Thoracic aorta (tissue), 2 donors: ENCODE results near the gene MORF4L1. TPM values are rescaled to one million over a fixed set of nuclear protein-coding genes. Genes with fewer than 3 reads are reported as not detected.

Experiments
- ATAC-seq: fragments of 150-250 bp; one replicate; pipeline ENCODE4 v1.8.0; 2017; ENCODE audit warnings: low read depth; ENCODE audit not compliant: insufficient number of reproducible peaks, low FRiP score
- DNase-seq: peaks from one replicate; pipeline ENCODE4 v3.0.0-alpha.2; 2020; ENCODE audit warnings: low spot score
- H3K27ac ChIP-seq, 2 donors: fragments of 200-600 bp; sonication (generic); 1 replicate in 1 of 2; 2 replicates in 1 of 2; pipeline ENCODE4 v1.5.1; 2016; ENCODE audit warnings: mild to moderate bottlenecking in 2 of 2, moderate library complexity in 2 of 2
- H3K27me3 ChIP-seq: fragments of 200-600 bp; sonication (generic); replicated peaks from 2 replicates; pipeline ENCODE4 v1.6.0; 2016; ENCODE audit warnings: mild to moderate bottlenecking; ENCODE audit not compliant: insufficient read depth
- H3K36me3 ChIP-seq: fragments of 200-600 bp; sonication (generic); one replicate; pipeline ENCODE4 v1.5.1; 2016
- H3K4me1 ChIP-seq, 2 donors: fragments of 200-600 bp; sonication (generic); 1 replicate in 1 of 2; 2 replicates in 1 of 2; pipeline versions ENCODE4 v1.5.1 to v1.6.0; 2016; ENCODE audit warnings: low read depth in 2 of 2, mild to moderate bottlenecking in 1 of 2; ENCODE audit not compliant: control insufficient read depth in 1 of 2
- H3K4me3 ChIP-seq: fragments of 200-600 bp; sonication (generic); 2 replicates; pipeline ENCODE4 v1.5.1; 2016; ENCODE audit warnings: mild to moderate bottlenecking
- H3K9me3 ChIP-seq: fragments of 200-600 bp; sonication (generic); 2 replicates; pipeline ENCODE4 v1.5.1; 2016
- total RNA-seq, 2 donors: library from RNA; depleted of rRNA; stranded (reverse); fragments of >200 nt; gene quantifications; one replicate each; pipeline versions ENCODE4 v1.1.0 to v1.2.3, GENCODE V29; 2016
- TF ChIP-seq, protein P1 (sequence below): fragments of 200-600 bp; sonication (generic); IDR thresholded peaks from one replicate; pipeline ENCODE4 v1.5.1; 2019; ENCODE audit warnings: antibody characterized with exemption

The MORF4L1 gene
- total RNA-seq, 2 donors from 2014 or later, result 330 to 355 TPM

DNA sequence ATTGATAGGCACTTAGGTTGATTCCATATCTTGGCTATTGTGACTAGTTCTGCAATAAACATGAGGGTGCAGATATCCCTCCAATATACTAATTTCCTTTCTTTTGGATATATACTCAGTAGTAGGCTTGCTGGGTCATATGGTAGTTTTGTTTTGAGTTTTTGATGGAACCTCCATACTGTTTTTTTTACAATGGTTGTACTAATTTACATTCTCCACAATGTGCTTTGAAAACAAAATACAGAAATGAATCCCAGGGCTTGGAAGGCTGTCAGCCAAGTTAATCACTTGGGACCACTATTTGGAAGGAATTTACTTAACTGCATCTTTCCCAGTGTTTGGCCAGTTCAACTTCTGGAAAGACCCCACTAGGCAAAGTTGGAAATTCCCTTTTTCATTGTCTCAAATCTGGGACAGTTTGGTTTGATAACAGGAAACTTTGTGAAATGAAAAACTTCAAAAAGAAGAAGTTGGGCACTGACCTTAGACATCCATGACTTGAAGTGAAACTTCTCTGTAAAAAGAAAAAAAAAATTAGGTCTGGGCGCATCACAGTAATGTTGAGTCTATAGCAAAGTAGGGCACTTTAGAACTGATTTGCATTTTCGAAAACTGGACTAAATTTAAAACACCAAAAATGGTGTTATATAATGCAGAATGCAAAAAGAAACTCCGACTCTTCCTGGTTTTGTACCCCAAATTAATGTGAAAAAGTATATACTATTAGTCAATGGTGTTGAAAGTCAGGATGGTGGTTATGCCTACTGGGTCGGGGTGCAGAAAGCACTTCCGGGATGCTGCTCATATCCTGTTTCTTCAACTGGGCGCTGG, 66.2 kb downstream of the MORF4L1 start:
- H3K4me1 ChIP-seq, result peaks cover 5 to 23% of the 10 kb centered on the region in 2 donors
- H3K36me3 ChIP-seq, result no peaks in the 10 kb centered on the region
- H3K27me3 ChIP-seq, result no peaks in the 10 kb centered on the region
- no peaks in the 10 kb centered on the region for H3K9me3 ChIP-seq
- H3K27ac ChIP-seq, result peak overlapping the region in 1 of 2 donors; percentile 15
- DNase-seq (no peak), ATAC-seq (no peak)
- TF ChIP-seq, protein P1, sequence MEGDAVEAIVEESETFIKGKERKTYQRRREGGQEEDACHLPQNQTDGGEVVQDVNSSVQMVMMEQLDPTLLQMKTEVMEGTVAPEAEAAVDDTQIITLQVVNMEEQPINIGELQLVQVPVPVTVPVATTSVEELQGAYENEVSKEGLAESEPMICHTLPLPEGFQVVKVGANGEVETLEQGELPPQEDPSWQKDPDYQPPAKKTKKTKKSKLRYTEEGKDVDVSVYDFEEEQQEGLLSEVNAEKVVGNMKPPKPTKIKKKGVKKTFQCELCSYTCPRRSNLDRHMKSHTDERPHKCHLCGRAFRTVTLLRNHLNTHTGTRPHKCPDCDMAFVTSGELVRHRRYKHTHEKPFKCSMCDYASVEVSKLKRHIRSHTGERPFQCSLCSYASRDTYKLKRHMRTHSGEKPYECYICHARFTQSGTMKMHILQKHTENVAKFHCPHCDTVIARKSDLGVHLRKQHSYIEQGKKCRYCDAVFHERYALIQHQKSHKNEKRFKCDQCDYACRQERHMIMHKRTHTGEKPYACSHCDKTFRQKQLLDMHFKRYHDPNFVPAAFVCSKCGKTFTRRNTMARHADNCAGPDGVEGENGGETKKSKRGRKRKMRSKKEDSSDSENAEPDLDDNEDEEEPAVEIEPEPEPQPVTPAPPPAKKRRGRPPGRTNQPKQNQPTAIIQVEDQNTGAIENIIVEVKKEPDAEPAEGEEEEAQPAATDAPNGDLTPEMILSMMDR, result no peak
- peak overlapping the region; percentile 7 for H3K4me3 ChIP-seq

DNA sequence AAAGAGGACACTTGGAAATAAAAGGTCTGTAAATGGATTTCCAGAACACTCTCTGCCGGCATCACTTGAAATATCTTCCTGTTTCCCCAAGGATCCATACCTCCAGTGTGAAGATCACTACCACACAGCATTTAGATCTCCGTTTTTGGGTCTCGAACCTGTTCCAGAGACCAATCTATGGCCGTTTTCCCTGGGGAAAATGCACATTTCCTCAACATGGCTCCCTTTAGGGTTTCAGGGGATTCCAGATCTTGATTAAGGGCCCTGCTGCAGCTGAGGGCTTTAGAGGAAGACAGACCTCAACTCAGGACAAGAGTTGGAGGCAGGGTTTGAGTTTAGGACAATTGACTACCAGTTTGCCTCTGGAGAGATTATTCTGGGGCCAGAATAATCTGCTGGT, 70.1 kb downstream of the MORF4L1 start:
- DNase-seq (no peak), ATAC-seq (no peak)
- Histone ChIP-seq H3K27me3 (no peaks in the 10 kb centered on the region), H3K27ac (no peak overlapping the region), H3K4me1 (peaks cover 0 to 23% of the 10 kb centered on the region in 2 donors), H3K9me3 (no peaks in the 10 kb centered on the region), H3K4me3 (no peak overlapping the region), H3K36me3 (no peaks in the 10 kb centered on the region)
- TF ChIP-seq, protein P1, result no peak

DNA sequence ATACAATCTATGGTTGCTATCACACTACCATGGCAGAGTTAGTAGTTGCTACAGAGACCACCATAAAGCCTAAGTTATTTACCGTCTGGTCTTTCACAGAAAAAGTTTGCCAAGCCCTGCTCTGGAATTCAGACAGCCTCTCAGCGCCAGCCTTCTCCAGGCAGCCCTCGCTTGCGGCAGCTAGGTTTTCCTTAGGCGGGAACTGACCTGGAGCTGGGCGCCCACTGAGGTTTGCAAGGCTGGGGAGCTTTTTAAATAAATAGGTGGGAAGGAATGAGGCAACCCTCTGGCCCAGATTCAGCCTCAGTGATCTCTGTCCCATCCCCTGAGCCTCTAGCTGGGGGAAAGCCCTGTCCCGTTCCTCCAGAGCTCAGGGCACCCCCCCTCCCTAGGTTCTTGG, 71.0 kb downstream of the MORF4L1 start:
- no peaks in the 10 kb centered on the region for H3K36me3 ChIP-seq
- TF ChIP-seq, protein P1, result no peak
- ATAC-seq, result no peak

DNA sequence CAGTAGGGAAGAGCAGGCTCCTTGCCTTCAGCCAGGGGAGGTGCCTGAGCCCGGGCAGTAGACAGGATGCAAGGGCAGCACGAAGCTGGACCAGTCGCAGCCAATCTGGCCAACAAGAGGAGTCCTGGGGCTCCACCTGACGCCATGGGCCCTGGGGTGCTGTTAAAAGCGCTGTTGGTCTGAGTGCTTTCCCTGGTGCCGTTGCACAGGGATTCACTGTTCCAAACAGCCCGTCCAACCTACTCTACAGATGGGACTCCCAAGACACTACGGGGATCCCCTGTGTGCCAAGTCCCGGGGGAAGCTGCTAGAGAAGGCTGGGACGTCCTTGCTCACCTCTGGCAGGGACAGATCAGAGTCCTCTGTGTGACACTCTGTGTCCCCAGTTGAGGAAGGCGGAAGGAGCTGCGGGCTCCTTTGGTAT, 71.5 kb downstream of the MORF4L1 start:
- Histone ChIP-seq H3K36me3 (no peaks in the 10 kb centered on the region), H3K4me3 (peak overlapping the region; percentile 90), H3K27me3 (no peaks in the 10 kb centered on the region), H3K9me3 (no peaks in the 10 kb centered on the region), H3K4me1 (peaks cover 0 to 23% of the 10 kb centered on the region in 2 donors), H3K27ac (peak overlapping the region in 1 of 2 donors; percentile 12)
- no peak for ATAC-seq
- no peak for DNase-seq
- TF ChIP-seq, protein P1, result no peak

More for the DNA sequence above, 71.0 kb downstream of the MORF4L1 start:
- Histone ChIP-seq H3K27me3 (no peaks in the 10 kb centered on the region), H3K4me1 (peaks cover 0 to 23% of the 10 kb centered on the region in 2 donors), H3K9me3 (no peaks in the 10 kb centered on the region), H3K4me3 (peak overlapping the region; percentile 90), H3K27ac (peak overlapping the region in 1 of 2 donors; percentile 12)
- DNase-seq, result no peak

DNA sequence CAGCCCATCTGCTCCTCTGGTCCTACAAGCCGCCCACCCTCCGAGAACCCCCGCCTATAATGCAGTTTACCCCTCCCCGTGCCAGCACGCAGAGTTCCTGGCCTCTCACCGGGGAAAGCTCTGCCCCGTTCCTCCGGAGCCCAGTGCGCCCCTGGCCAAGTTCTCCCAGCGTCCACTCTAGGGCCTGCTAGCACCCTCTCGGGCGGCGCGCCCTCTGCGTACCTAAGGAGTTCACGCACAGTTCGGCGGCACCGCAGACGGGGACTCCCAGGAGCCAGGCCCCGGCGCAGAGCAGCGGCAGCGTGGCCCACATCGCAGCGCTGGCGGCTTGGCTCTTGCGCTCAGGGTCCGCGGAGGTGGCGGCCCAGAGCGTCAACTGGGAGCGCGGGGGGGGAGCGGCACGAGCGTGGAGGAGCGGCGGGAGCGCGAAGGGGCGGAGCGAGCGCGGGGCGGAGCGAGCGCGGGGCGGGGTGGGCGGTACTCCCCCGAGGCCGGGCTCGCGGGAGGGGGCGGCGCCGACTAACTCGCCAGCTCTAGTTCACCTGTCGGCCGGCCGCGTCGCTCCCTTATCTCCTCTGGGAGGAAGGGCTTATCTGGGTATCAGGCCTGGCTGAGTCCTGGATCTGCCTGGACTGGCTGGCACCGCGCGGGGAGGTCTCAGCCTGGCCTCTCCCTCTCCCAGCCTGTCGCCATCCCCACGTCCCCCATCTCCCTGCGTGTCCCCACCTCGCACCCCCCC, 72.1 kb downstream of the MORF4L1 start, which contains the start of gene CTSH:
Gene CTSH (minus strand): TSS at position 378 of the 739 bp plus-strand sequence. CDS start 65 bp downstream, at position 313.
- TF ChIP-seq, protein P1, result no peak
- ATAC-seq, result peak; percentile 70

More for the DNA sequence above, 72.1 kb downstream of the MORF4L1 start, which contains the start of gene CTSH:
- H3K4me1 ChIP-seq, result peaks cover 0 to 20% of the 10 kb centered on the region in 2 donors
- no peaks in the 10 kb centered on the region for H3K9me3 ChIP-seq
- no peaks in the 10 kb centered on the region for H3K27me3 ChIP-seq
- no peaks in the 10 kb centered on the region for H3K36me3 ChIP-seq
- H3K4me3 ChIP-seq, result peak within 1 kb of the TSS; percentile 90
- DNase-seq, result no peak
- peak within 1 kb of the TSS in 1 of 2 donors; percentile 16 for H3K27ac ChIP-seq
